ENCODE results near the gene BOC. TPM values are rescaled to one million over a fixed set of nuclear protein-coding genes. Genes with fewer than 3 reads are reported as not detected.

BOC gene
- total RNA-seq, 1 experiment from 2014 or later = 3.5 TPM

- no CpG with 5 or more reads among the region's 2 CpGs for WGBS (ENCODE audit: extremely low coverage, insufficient read length, low lambda C conversion rate)
These were observed 21.0 kb downstream of the BOC start for GRCh38 chr3:113232342-113232741.

More at GRCh38 chr3:113232342-113232741, 21.0 kb downstream of the BOC start:
- H3K4me1 Mint-ChIP-seq = peaks cover 34 to 36% of the 10 kb centered on the region in 2 experiments
- H4K8ac ChIP-seq (replicated peaks; ENCODE audit: insufficient read length, low read depth, low read length) = no peak overlapping the region
- H3K9me3 Mint-ChIP-seq = no peaks in the 10 kb centered on the region
- no peak overlapping the region for H2BK20ac ChIP-seq (ENCODE audit: low read depth, low read length, poor library complexity, severe bottlenecking)
- H3K56ac ChIP-seq (ENCODE audit: insufficient read length, low read depth, low read length) = no peak overlapping the region
- no peaks in the 10 kb centered on the region for H3K27me3 Mint-ChIP-seq (ENCODE audit: low read depth)
- H4K20me1 ChIP-seq (ENCODE audit: control insufficient read depth, insufficient read depth, insufficient read length) = no peaks in the 10 kb centered on the region
- H2BK15ac ChIP-seq (ENCODE audit: low read depth, low read length) = no peak overlapping the region
- no peak overlapping the region for H2AK5ac ChIP-seq (ENCODE audit: insufficient read length, low read length)
- no peak overlapping the region for H3K18ac ChIP-seq (ENCODE audit: insufficient read length, low read depth, low read length)
- H3K36me3 Mint-ChIP-seq (ENCODE audit: insufficient read depth in 1 of 3, low read depth in 3 of 3) = no peaks in the 10 kb centered on the region
- H3K4me2 ChIP-seq (ENCODE audit: insufficient read depth, insufficient read length, low read length) = no peak overlapping the region
- no peak overlapping the region for H3K4ac ChIP-seq (ENCODE audit: low read depth, low read length)
- no peak overlapping the region for H3K27ac ChIP-seq (ENCODE audit: insufficient read length, low read depth, low read length)
- H4K5ac ChIP-seq (ENCODE audit: insufficient read length, low read depth, low read length) = no peak overlapping the region
- H3K9ac ChIP-seq (ENCODE audit: extremely low read depth, insufficient read length, low read length) = no peak overlapping the region
- no peak overlapping the region for H2BK5ac ChIP-seq (ENCODE audit: insufficient read length, low read length)
- TF ChIP-seq CTCF (conservative IDR thresholded peaks at IDR 0.05) = no peak
- DNase-seq = no peak
- peaks cover 6% of the 10 kb centered on the region for H3K4me1 ChIP-seq (ENCODE audit: insufficient read depth, low read length)
- H2AFZ ChIP-seq (ENCODE audit: low read length) = no peak overlapping the region
- no peaks in the 10 kb centered on the region for H3K27me3 ChIP-seq (ENCODE audit: insufficient read depth, low read length)
- H3K9me3 ChIP-seq (ENCODE audit: control insufficient read depth, low read depth, low read length) = no peaks in the 10 kb centered on the region
- no peak overlapping the region for H2BK120ac ChIP-seq (ENCODE audit: low read depth, low read length, poor library complexity, severe bottlenecking)
- H3K4me3 Mint-ChIP-seq = peak overlapping the region in 1 of 2 experiments; percentile 5; a peak in 1 of 5 replicates
- H2BK12ac ChIP-seq (ENCODE audit: insufficient read length, low read depth, low read length) = no peak overlapping the region
- H3K14ac ChIP-seq (ENCODE audit: insufficient read depth, low read length) = no peak overlapping the region
- H3K79me2 ChIP-seq (ENCODE audit: insufficient read depth, low read length) = no peaks in the 10 kb centered on the region
- H3K79me1 ChIP-seq (ENCODE audit: insufficient read depth, low read depth, low read length, poor library complexity, severe bottlenecking) = no peaks in the 10 kb centered on the region
- no peak overlapping the region for H3K23ac ChIP-seq (ENCODE audit: insufficient read length, low read depth, low read length)
- no peak overlapping the region for H4K91ac ChIP-seq (ENCODE audit: insufficient read length, low read depth, low read length)
- H3K27ac Mint-ChIP-seq = peak overlapping the region in 2 of 3 experiments; percentile 10 to 71; a peak in 3 of 7 replicates
- no peaks in the 10 kb centered on the region for H3K23me2 ChIP-seq (ENCODE audit: insufficient read length, low read depth, low read length, poor library complexity, severe bottlenecking)
- no peak overlapping the region for H3T11ph ChIP-seq (ENCODE audit: low read length)
